ENCODE data around the gene DNASE2B.

DNASE2B gene

GRCh38 chr1:84450910-84451309 lies 52.6 kb downstream of the DNASE2B start:
- Mint-ChIP-seq H3K9me3 (peaks cover 2 to 4% of the 10 kb centered on the region in 2 donors), H3K27me3 (no peaks in the 10 kb centered on the region), H3K4me1 (no peaks in the 10 kb centered on the region), H3K4me3 (no peak overlapping the region), H3K27ac (no peak overlapping the region)
- ATAC-seq = no peak
- no peak for DNase-seq

- no peak overlapping the region for H3K27ac Mint-ChIP-seq
- no peaks in the 10 kb centered on the region for H3K4me1 Mint-ChIP-seq
- no peaks in the 10 kb centered on the region for H3K9me3 Mint-ChIP-seq
- DNase-seq (no peak), ATAC-seq (no peak)
- H3K27me3 Mint-ChIP-seq = peaks cover 14% of the 10 kb centered on the region
- H3K4me3 Mint-ChIP-seq = no peak overlapping the region
Measured at GRCh38 chr1:84452436-84452835, 54.2 kb downstream of the DNASE2B start.

GRCh38 chr1:84462118-84462517 lies 63.8 kb downstream of the DNASE2B start:
- H3K4me3 Mint-ChIP-seq = no peak overlapping the region
- DNase-seq = no peak
- no peak overlapping the region for H3K27ac Mint-ChIP-seq
- H3K27me3 Mint-ChIP-seq = peaks cover 18% of the 10 kb centered on the region
- no peak for ATAC-seq
- H3K4me1 Mint-ChIP-seq = no peaks in the 10 kb centered on the region
- no peaks in the 10 kb centered on the region for H3K9me3 Mint-ChIP-seq

Data from stimulated activated naive CD8-positive, alpha-beta T cell treated with anti-CD3 and anti-CD28 coated beads, Interleukin-15, amount 100 ng/mL, for 72 hours (primary cell).